ENCODE measurements around the gene TRMT11.

TRMT11 gene

GRCh38 chr6:126072834-126073233 lies 86.5 kb downstream of the TRMT11 start:
- H3K9me3 ChIP-seq: no peaks in the 10 kb centered on the region
- no peak overlapping the region for H3K27ac ChIP-seq
- no peaks in the 10 kb centered on the region for H3K4me1 ChIP-seq (ENCODE audit: control insufficient read depth in 1 of 2, insufficient read depth in 1 of 2, low read depth in 1 of 2, low read length in 1 of 2)
- no peaks in the 10 kb centered on the region for H3K27me3 ChIP-seq
- H3K4me3 ChIP-seq (ENCODE audit: low read depth in 1 of 2, low read length in 1 of 2): no peak overlapping the region
- H3K36me3 ChIP-seq: no peaks in the 10 kb centered on the region
- TF ChIP-seq CTCF (IDR thresholded peaks at IDR 0.05): no peak

GRCh38 chr6:126075335-126076071 lies 89.2 kb downstream of the TRMT11 start:
- no peaks in the 10 kb centered on the region for H3K27me3 ChIP-seq
- H3K27ac ChIP-seq: no peak overlapping the region
- no peaks in the 10 kb centered on the region for H3K4me1 ChIP-seq (ENCODE audit: control insufficient read depth in 1 of 2, insufficient read depth in 1 of 2, low read depth in 1 of 2, low read length in 1 of 2)
- no peaks in the 10 kb centered on the region for H3K36me3 ChIP-seq
- no peak overlapping the region for H3K4me3 ChIP-seq (ENCODE audit: low read depth in 1 of 2, low read length in 1 of 2)
- no peaks in the 10 kb centered on the region for H3K9me3 ChIP-seq
- TF ChIP-seq CTCF (IDR thresholded peaks at IDR 0.05): no peak

GRCh38 chr6:126076992-126077664 lies 90.8 kb downstream of the TRMT11 start:
- no peaks in the 10 kb centered on the region for H3K9me3 ChIP-seq
- H3K27me3 ChIP-seq: no peaks in the 10 kb centered on the region

GRCh38 chr6:126077810-126078776 lies 91.8 kb downstream of the TRMT11 start:
- H3K27me3 ChIP-seq: no peaks in the 10 kb centered on the region
- no peaks in the 10 kb centered on the region for H3K36me3 ChIP-seq
- no peaks in the 10 kb centered on the region for H3K9me3 ChIP-seq
- H3K4me3 ChIP-seq (ENCODE audit: low read depth in 1 of 2, low read length in 1 of 2): no peak overlapping the region
- H3K4me1 ChIP-seq (ENCODE audit: control insufficient read depth in 1 of 2, insufficient read depth in 1 of 2, low read depth in 1 of 2, low read length in 1 of 2): no peaks in the 10 kb centered on the region
- TF ChIP-seq CTCF (IDR thresholded peaks at IDR 0.05): no peak
- no peak overlapping the region for H3K27ac ChIP-seq

More at GRCh38 chr6:126076992-126077664, 90.8 kb downstream of the TRMT11 start:
- H3K36me3 ChIP-seq: no peaks in the 10 kb centered on the region
- TF ChIP-seq CTCF (IDR thresholded peaks at IDR 0.05): no peak
- no peaks in the 10 kb centered on the region for H3K4me1 ChIP-seq (ENCODE audit: control insufficient read depth in 1 of 2, insufficient read depth in 1 of 2, low read depth in 1 of 2, low read length in 1 of 2)
- H3K4me3 ChIP-seq (ENCODE audit: low read depth in 1 of 2, low read length in 1 of 2): no peak overlapping the region
- H3K27ac ChIP-seq: no peak overlapping the region

GRCh38 chr6:126083875-126084274 lies 97.5 kb downstream of the TRMT11 start:
- TF ChIP-seq CTCF (IDR thresholded peaks at IDR 0.05): no peak
- Histone ChIP-seq H3K27me3 (no peaks in the 10 kb centered on the region), H3K4me3 (ENCODE audit: low read depth in 1 of 2, low read length in 1 of 2) (no peak overlapping the region), H3K9me3 (no peaks in the 10 kb centered on the region), H3K4me1 (ENCODE audit: control insufficient read depth in 1 of 2, insufficient read depth in 1 of 2, low read depth in 1 of 2, low read length in 1 of 2) (no peaks in the 10 kb centered on the region), H3K36me3 (no peaks in the 10 kb centered on the region), H3K27ac (no peak overlapping the region)

Data from neutrophil (primary cell).